ENCODE data around the gene ABCC2.
"Not testable (repeated sequence)": the region's sequence is repeated elsewhere in the genome, so short reads cannot be mapped to it uniquely, and the experiment has no call there.

Gene ABCC2

GRCh38 chr10:99859585-99859984, 77.1 kb downstream of the ABCC2 start:
- no peaks in the 10 kb centered on the region for H3K36me3 ChIP-seq (ENCODE audit: control insufficient read depth, insufficient read depth, low read length)

DNA sequence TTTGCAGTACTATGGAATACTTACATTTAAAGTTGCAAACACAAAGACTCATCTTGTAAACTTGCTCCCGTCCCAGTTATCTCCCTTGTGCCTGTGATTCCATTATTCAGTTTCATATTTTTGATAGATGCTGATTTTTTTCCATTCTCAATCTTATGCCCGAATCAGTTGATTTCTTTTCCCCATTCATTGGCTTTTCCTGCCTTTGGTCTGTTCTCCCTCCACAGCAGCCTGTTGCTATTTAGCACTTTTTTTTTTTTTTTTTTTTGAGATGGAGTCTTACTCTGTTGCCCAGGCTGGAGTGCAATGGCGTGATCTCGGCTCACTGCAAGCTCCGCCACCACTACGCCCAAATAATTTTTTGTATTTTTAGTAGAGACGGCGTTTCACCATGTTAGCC, 78.0 kb downstream of the ABCC2 start:
- Histone ChIP-seq H3K4me1 (ENCODE audit: control insufficient read depth, insufficient read depth, low read length, poor library complexity, severe bottlenecking) (no peaks in the 10 kb centered on the region), H3K27ac (ENCODE audit: insufficient read depth, low read length, poor library complexity, severe bottlenecking) (no peak overlapping the region), H3K9me3 (ENCODE audit: control insufficient read depth, low read length) (no peaks in the 10 kb centered on the region), H3K4me3 (ENCODE audit: insufficient read depth, low read depth, low read length, poor library complexity, severe bottlenecking) (no peak overlapping the region), H3K36me3 (ENCODE audit: control insufficient read depth, insufficient read depth, low read length) (no peaks in the 10 kb centered on the region), H3K27me3 (replicated peaks; ENCODE audit: control insufficient read depth, insufficient read depth, low read length, poor library complexity, severe bottlenecking) (no peaks in the 10 kb centered on the region)
- no peak for DNase-seq

More at GRCh38 chr10:99859585-99859984, 77.1 kb downstream of the ABCC2 start:
- H3K4me1 ChIP-seq (ENCODE audit: control insufficient read depth, insufficient read depth, low read length, poor library complexity, severe bottlenecking), result no peaks in the 10 kb centered on the region
- no peaks in the 10 kb centered on the region for H3K27me3 ChIP-seq (replicated peaks; ENCODE audit: control insufficient read depth, insufficient read depth, low read length, poor library complexity, severe bottlenecking)
- H3K27ac ChIP-seq (ENCODE audit: insufficient read depth, low read length, poor library complexity, severe bottlenecking), result no peak overlapping the region
- H3K4me3 ChIP-seq (ENCODE audit: insufficient read depth, low read depth, low read length, poor library complexity, severe bottlenecking), result no peak overlapping the region
- H3K9me3 ChIP-seq (ENCODE audit: control insufficient read depth, low read length), result no peaks in the 10 kb centered on the region
- no peak for DNase-seq

DNA sequence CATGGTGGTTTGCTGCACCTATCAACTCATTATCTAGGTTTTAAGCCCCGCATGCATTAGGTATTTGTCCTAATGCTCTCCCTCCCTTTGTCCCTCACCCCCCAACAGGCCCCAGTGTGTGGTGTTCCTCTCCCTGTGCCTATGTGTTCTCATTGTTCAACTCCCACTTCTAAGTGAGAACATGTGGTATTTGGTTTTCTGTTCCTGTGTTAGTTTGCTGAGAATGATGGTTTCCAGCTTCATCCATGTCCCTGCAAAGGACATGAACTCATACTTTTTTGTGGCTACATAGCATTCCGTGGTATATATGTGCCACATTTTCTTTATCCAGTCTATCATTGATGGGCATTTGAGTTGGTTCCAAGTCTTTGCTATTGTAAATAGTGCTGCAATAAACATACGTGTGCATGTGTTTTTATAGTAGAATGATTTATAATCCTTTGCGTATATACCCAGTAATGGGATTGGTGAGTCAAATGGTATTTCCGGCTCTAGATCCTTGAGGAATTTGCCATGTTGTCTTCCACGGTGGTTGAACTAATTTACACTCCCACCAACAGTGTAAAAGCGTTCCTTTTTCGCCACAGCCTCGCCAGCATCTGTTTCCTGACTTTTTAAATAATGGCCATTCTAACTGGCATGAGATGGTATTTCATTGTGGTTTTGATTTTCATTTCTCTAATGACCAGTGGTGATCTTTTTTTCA, 81.2 kb downstream of the ABCC2 start:
- H3K9me3 ChIP-seq (ENCODE audit: control insufficient read depth, low read length); H3K4me1 ChIP-seq (ENCODE audit: control insufficient read depth, insufficient read depth, low read length, poor library complexity, severe bottlenecking); DNase-seq; H3K36me3 ChIP-seq (ENCODE audit: control insufficient read depth, insufficient read depth, low read length); H3K27ac ChIP-seq (ENCODE audit: insufficient read depth, low read length, poor library complexity, severe bottlenecking); H3K27me3 ChIP-seq (replicated peaks; ENCODE audit: control insufficient read depth, insufficient read depth, low read length, poor library complexity, severe bottlenecking); H3K4me3 ChIP-seq (ENCODE audit: insufficient read depth, low read depth, low read length, poor library complexity, severe bottlenecking): not testable (repeated sequence)

GRCh38 chr10:99867250-99867649, 84.8 kb downstream of the ABCC2 start:
- DNase-seq; H3K9me3 ChIP-seq (ENCODE audit: control insufficient read depth, low read length); H3K4me3 ChIP-seq (ENCODE audit: insufficient read depth, low read depth, low read length, poor library complexity, severe bottlenecking); H3K27ac ChIP-seq (ENCODE audit: insufficient read depth, low read length, poor library complexity, severe bottlenecking); H3K36me3 ChIP-seq (ENCODE audit: control insufficient read depth, insufficient read depth, low read length): not testable (repeated sequence)
- peaks cover 19% of the 10 kb centered on the region for H3K27me3 ChIP-seq (replicated peaks; ENCODE audit: control insufficient read depth, insufficient read depth, low read length, poor library complexity, severe bottlenecking)
- H3K4me1 ChIP-seq (ENCODE audit: control insufficient read depth, insufficient read depth, low read length, poor library complexity, severe bottlenecking), result peaks cover 16% of the 10 kb centered on the region

GRCh38 chr10:99869581-99870122, 87.2 kb downstream of the ABCC2 start:
- Histone ChIP-seq H3K9me3 (ENCODE audit: control insufficient read depth, low read length) (no peaks in the 10 kb centered on the region), H3K4me1 (ENCODE audit: control insufficient read depth, insufficient read depth, low read length, poor library complexity, severe bottlenecking) (peaks cover 16% of the 10 kb centered on the region), H3K4me3 (ENCODE audit: insufficient read depth, low read depth, low read length, poor library complexity, severe bottlenecking) (no peak overlapping the region), H3K27me3 (replicated peaks; ENCODE audit: control insufficient read depth, insufficient read depth, low read length, poor library complexity, severe bottlenecking) (peaks cover 27% of the 10 kb centered on the region), H3K27ac (ENCODE audit: insufficient read depth, low read length, poor library complexity, severe bottlenecking) (no peak overlapping the region), H3K36me3 (ENCODE audit: control insufficient read depth, insufficient read depth, low read length) (no peaks in the 10 kb centered on the region)
- DNase-seq, result no peak

DNA sequence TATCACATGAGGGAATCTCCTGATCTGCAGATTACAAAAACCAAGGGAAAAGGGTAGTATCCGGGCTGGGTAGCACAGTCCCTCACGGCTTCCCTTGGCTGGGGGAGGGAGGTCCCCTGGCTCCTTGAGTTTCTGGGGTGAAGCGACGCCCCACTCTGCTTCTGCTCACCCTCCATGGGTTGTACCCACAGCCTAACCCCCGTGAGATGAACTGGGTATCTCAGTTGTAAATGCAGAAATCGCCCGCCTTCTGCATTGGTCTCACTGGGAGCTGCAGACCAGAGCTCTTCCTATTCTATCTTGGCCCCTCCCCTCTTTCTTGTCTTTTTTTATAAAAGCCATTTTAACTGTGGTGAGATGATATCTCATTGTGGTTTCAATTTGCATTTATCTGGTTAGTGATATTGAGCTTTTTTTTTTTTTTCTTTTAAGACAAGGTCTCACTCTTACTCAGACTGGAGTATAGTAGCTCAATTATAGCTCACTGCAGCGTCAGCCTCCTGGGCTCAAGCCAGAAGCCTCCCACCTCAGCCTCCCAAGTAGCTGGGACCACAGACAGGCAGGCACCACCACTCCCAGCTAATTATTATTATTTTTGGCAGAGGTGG, 87.8 kb downstream of the ABCC2 start:
- no peak overlapping the region for H3K4me3 ChIP-seq (ENCODE audit: insufficient read depth, low read depth, low read length, poor library complexity, severe bottlenecking)
- H3K36me3 ChIP-seq (ENCODE audit: control insufficient read depth, insufficient read depth, low read length), result no peaks in the 10 kb centered on the region
- peaks cover 16% of the 10 kb centered on the region for H3K4me1 ChIP-seq (ENCODE audit: control insufficient read depth, insufficient read depth, low read length, poor library complexity, severe bottlenecking)
- peaks cover 27% of the 10 kb centered on the region for H3K27me3 ChIP-seq (replicated peaks; ENCODE audit: control insufficient read depth, insufficient read depth, low read length, poor library complexity, severe bottlenecking)
- peak in 2 of 3 donors; percentile 6 to 18 for DNase-seq
- no peak overlapping the region for H3K27ac ChIP-seq (ENCODE audit: insufficient read depth, low read length, poor library complexity, severe bottlenecking)
- no peaks in the 10 kb centered on the region for H3K9me3 ChIP-seq (ENCODE audit: control insufficient read depth, low read length)

DNA sequence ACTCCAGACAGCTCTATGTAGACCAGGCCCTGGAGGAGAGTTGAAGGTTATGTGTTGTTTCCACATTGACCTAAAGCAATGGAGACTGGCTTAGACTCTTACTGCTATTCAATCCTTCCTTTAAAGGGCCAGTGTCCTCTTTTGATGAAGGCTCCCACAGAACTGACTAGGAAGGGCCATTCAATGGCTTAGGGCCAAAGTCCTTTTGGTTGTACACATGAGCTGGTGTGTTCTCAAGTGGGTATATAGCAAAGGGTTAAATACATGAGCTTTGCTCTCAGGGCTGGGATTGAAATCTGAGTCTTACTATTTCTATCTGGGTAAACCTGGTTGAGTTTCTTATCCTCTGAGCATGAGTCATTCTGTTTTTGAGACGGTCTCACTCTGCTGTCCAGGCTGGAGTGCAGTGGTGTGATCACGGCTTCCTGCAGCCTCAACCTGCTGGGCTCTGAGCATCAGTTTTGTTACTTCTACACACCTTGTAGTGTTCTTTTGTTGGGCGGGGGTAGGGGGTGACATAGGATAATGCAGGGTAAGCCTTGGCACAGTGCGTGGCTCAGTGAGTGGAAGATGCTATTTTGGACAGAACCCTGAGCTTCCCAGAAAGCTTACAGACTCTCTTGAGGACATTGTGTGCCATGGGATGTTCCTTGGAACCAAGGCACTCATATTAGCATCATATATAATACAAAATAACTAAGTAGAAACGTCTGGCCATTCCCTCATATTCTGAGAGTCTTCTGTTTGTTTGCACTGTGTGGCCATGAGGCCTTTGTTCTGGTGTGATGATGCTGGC, 90.1 kb downstream of the ABCC2 start:
- Histone ChIP-seq H3K4me3 (ENCODE audit: insufficient read depth, low read depth, low read length, poor library complexity, severe bottlenecking) (no peak overlapping the region), H3K27me3 (replicated peaks; ENCODE audit: control insufficient read depth, insufficient read depth, low read length, poor library complexity, severe bottlenecking) (peaks cover 27% of the 10 kb centered on the region), H3K27ac (ENCODE audit: insufficient read depth, low read length, poor library complexity, severe bottlenecking) (no peak overlapping the region), H3K36me3 (ENCODE audit: control insufficient read depth, insufficient read depth, low read length) (no peaks in the 10 kb centered on the region), H3K4me1 (ENCODE audit: control insufficient read depth, insufficient read depth, low read length, poor library complexity, severe bottlenecking) (peaks cover 16% of the 10 kb centered on the region), H3K9me3 (ENCODE audit: control insufficient read depth, low read length) (no peaks in the 10 kb centered on the region)
- no peak for DNase-seq

DNA sequence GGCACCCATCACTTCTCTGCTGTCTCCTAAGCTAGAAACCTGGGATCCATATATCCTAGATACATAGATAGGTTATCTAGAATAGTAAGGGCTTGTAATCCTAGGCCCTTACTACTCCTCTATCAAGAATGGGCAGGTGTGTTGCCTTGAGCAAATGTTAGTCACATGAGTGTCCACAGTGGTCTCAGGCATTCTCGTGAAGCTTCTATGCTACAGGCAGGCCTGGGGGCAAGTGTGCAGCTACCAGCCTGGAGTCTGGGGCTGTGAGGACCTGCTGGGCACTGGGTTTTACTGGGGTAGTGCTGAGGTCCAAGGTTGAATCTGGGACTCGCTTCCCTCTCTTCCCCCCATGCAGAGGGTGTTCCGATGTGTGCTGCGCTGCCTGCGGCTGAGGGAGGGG, 91.4 kb downstream of the ABCC2 start:
- DNase-seq, result no peak
- peaks cover 27% of the 10 kb centered on the region for H3K27me3 ChIP-seq (replicated peaks; ENCODE audit: control insufficient read depth, insufficient read depth, low read length, poor library complexity, severe bottlenecking)

DNA sequence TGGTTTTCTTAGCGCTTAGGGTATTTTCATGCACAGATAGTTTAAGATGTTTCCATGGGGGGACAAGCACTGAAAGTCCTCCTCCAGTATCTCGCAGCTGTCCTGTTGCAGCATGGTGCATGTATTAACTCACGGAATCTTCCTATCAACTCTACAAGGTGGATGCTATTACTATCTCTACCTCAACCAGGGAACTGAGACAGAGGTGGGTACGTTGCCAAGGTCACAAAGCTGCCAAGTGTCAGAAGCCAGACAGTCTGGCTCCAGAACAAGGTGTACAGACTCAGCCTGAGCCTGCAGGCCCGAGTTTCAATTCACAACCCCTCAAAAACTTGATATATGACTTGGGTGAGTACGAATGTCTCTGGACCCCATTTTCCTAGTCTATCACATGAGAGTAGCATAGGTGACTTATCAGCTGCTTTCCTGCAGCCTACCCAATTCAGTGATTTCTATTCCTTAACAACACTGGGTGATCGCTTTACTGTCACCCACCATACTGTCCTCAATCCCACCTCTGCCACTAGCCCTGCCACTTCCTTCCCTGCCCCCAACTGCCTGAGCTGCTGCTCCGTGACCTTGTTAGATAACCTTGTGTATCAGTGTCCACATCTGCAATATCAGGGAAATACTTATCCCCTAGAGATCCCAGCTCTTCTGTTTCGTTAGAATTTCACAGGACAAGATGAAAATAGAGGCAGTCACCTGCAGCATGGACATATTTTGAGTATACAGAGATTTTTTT, 92.1 kb downstream of the ABCC2 start:
- H3K36me3 ChIP-seq (ENCODE audit: control insufficient read depth, insufficient read depth, low read length), result no peaks in the 10 kb centered on the region

More for the DNA sequence above, 91.4 kb downstream of the ABCC2 start:
- H3K27ac ChIP-seq (ENCODE audit: insufficient read depth, low read length, poor library complexity, severe bottlenecking), result no peak overlapping the region
- no peaks in the 10 kb centered on the region for H3K36me3 ChIP-seq (ENCODE audit: control insufficient read depth, insufficient read depth, low read length)
- H3K4me3 ChIP-seq (ENCODE audit: insufficient read depth, low read depth, low read length, poor library complexity, severe bottlenecking), result no peak overlapping the region
- H3K4me1 ChIP-seq (ENCODE audit: control insufficient read depth, insufficient read depth, low read length, poor library complexity, severe bottlenecking), result peaks cover 16% of the 10 kb centered on the region
- H3K9me3 ChIP-seq (ENCODE audit: control insufficient read depth, low read length), result no peaks in the 10 kb centered on the region

More for the DNA sequence above, 92.1 kb downstream of the ABCC2 start:
- H3K4me1 ChIP-seq (ENCODE audit: control insufficient read depth, insufficient read depth, low read length, poor library complexity, severe bottlenecking), result peaks cover 15% of the 10 kb centered on the region
- H3K27ac ChIP-seq (ENCODE audit: insufficient read depth, low read length, poor library complexity, severe bottlenecking), result no peak overlapping the region
- no peaks in the 10 kb centered on the region for H3K9me3 ChIP-seq (ENCODE audit: control insufficient read depth, low read length)
- no peak overlapping the region for H3K4me3 ChIP-seq (ENCODE audit: insufficient read depth, low read depth, low read length, poor library complexity, severe bottlenecking)
- no peak for DNase-seq
- peaks cover 25% of the 10 kb centered on the region for H3K27me3 ChIP-seq (replicated peaks; ENCODE audit: control insufficient read depth, insufficient read depth, low read length, poor library complexity, severe bottlenecking)

All from effector memory CD4-positive, alpha-beta T cell (primary cell).